NT2/D1 (cell line): ENCODE results near the gene COMMD7.
"Not testable (repeated sequence)": the region's sequence is repeated elsewhere in the genome, so short reads cannot be mapped to it uniquely, and the experiment has no call there.

ENCODE experiments used
- DNase-seq: peaks from one replicate; pipeline ENCODE4 v3.0.0-alpha.2; 2011; ENCODE audit warnings: low read depth, low spot score
- H3K27me3 ChIP-seq: 2 replicates; pipeline ENCODE4 v1.6.0; 2011; ENCODE audit warnings: mild to moderate bottlenecking; ENCODE audit not compliant: insufficient read length, insufficient read depth
- H3K36me3 ChIP-seq: 2 replicates; pipeline ENCODE4 v1.6.1; 2011; ENCODE audit warnings: mild to moderate bottlenecking, low read length, mixed read lengths; ENCODE audit not compliant: insufficient read depth, insufficient read length
- H3K4me1 ChIP-seq: 2 replicates; pipeline ENCODE4 v1.5.1; 2011; ENCODE audit not compliant: insufficient read depth, insufficient read length
- H3K4me3 ChIP-seq: 2 replicates; pipeline ENCODE4 v1.5.1; 2011; ENCODE audit warnings: low read depth; ENCODE audit not compliant: insufficient read length
- H3K9ac ChIP-seq: 2 replicates; pipeline ENCODE4 v1.6.0; 2011; ENCODE audit warnings: low read depth; ENCODE audit not compliant: insufficient read length
- H3K9me3 ChIP-seq: 2 replicates; pipeline ENCODE4 v1.5.1; 2011; ENCODE audit warnings: mild to moderate bottlenecking, low read length; ENCODE audit not compliant: insufficient read depth
- SUZ12 ChIP-seq: IDR thresholded peaks from 2 replicates; pipeline ENCODE4 v1.6.1; 2011; ENCODE audit not compliant: insufficient read length, insufficient read depth; ENCODE audit errors: extremely low read depth
- YY1 ChIP-seq: IDR thresholded peaks from 2 replicates; pipeline ENCODE4 v1.6.1; 2011; ENCODE audit not compliant: insufficient read length, insufficient read depth
- ZNF274 ChIP-seq: IDR thresholded peaks from 2 replicates; pipeline ENCODE4 v1.6.1; 2011; ENCODE audit warnings: mild to moderate bottlenecking, low read depth, low read length

Gene COMMD7

GRCh38 chr20:32731882-32732266 lies 11.4 kb downstream of the COMMD7 start:
- Histone ChIP-seq H3K36me3 (peaks cover 1% of the 10 kb centered on the region), H3K27me3 (no peaks in the 10 kb centered on the region), H3K4me1 (peaks cover 3% of the 10 kb centered on the region), H3K4me3 (no peak overlapping the region), H3K9ac (no peak overlapping the region), H3K9me3 (no peaks in the 10 kb centered on the region)
- DNase-seq: no peak
- TF ChIP-seq SUZ12: no peak
- TF ChIP-seq ZNF274: no peak
- TF ChIP-seq YY1: no peak

DNA sequence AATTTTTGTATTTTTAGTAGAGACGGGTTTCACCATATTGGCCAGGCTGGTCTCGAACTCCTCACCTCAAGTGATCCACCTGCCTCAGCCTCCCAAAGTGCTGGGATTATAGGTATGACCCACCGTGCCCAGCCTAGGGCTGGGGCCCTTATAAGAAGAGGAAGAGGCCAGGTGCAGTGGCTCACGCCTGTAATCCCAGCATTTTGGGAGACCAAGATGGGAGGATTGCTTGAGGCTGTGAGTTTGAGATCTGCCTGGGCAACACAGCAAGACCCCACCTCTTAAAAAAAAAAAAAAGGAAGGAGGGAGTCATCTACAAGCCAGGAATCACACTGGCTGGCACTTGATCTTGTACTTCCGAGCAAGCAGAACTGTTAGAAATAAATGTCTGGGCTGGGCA lies 13.9 kb downstream of the COMMD7 start:
- H3K4me1 ChIP-seq, H3K27me3 ChIP-seq, DNase-seq, H3K36me3 ChIP-seq, H3K9me3 ChIP-seq, H3K4me3 ChIP-seq, H3K9ac ChIP-seq: not testable (repeated sequence)

- DNase-seq, H3K9me3 ChIP-seq, H3K36me3 ChIP-seq, H3K4me1 ChIP-seq, H3K9ac ChIP-seq, H3K4me3 ChIP-seq, H3K27me3 ChIP-seq: not testable (repeated sequence)
Measured at GRCh38 chr20:32728435-32728834, 14.8 kb downstream of the COMMD7 start.

GRCh38 chr20:32727683-32728082 lies 15.6 kb downstream of the COMMD7 start:
- Histone ChIP-seq H3K9me3 (no peaks in the 10 kb centered on the region), H3K4me3 (no peak overlapping the region), H3K36me3 (peaks cover 4% of the 10 kb centered on the region), H3K9ac (no peak overlapping the region), H3K27me3 (no peaks in the 10 kb centered on the region), H3K4me1 (peaks cover 3% of the 10 kb centered on the region)
- no peak for DNase-seq
- no peak for TF ChIP-seq SUZ12
- no peak for TF ChIP-seq YY1
- TF ChIP-seq ZNF274: no peak

GRCh38 chr20:32718749-32719348 lies 24.4 kb downstream of the COMMD7 start:
- H3K9me3 ChIP-seq: no peaks in the 10 kb centered on the region
- H3K9ac ChIP-seq: no peak overlapping the region
- no peaks in the 10 kb centered on the region for H3K4me1 ChIP-seq
- TF ChIP-seq YY1 (no peak), ZNF274 (no peak), SUZ12 (no peak)
- DNase-seq: no peak
- no peaks in the 10 kb centered on the region for H3K27me3 ChIP-seq
- H3K36me3 ChIP-seq: no peaks in the 10 kb centered on the region
- H3K4me3 ChIP-seq: no peak overlapping the region

GRCh38 chr20:32711346-32711745 lies 31.9 kb downstream of the COMMD7 start:
- TF ChIP-seq ZNF274 (no peak), SUZ12 (no peak), YY1 (no peak)

GRCh38 chr20:32709632-32710121 lies 33.6 kb downstream of the COMMD7 start:
- no peak for DNase-seq
- no peak for TF ChIP-seq YY1
- no peak for TF ChIP-seq ZNF274
- Histone ChIP-seq H3K4me1 (peaks cover 3% of the 10 kb centered on the region), H3K36me3 (peaks cover 3% of the 10 kb centered on the region), H3K9me3 (no peaks in the 10 kb centered on the region), H3K9ac (no peak overlapping the region), H3K4me3 (no peak overlapping the region), H3K27me3 (no peaks in the 10 kb centered on the region)

More at GRCh38 chr20:32711346-32711745, 31.9 kb downstream of the COMMD7 start:
- Histone ChIP-seq H3K9me3 (no peaks in the 10 kb centered on the region), H3K4me3 (no peak overlapping the region), H3K36me3 (no peaks in the 10 kb centered on the region), H3K4me1 (peaks cover 3% of the 10 kb centered on the region), H3K27me3 (no peaks in the 10 kb centered on the region), H3K9ac (no peak overlapping the region)
- no peak for DNase-seq

- H3K36me3 ChIP-seq, DNase-seq, H3K9ac ChIP-seq: not testable (repeated sequence)
Measured at GRCh38 chr20:32709029-32709631, 34.1 kb downstream of the COMMD7 start.

More at GRCh38 chr20:32709029-32709631, 34.1 kb downstream of the COMMD7 start:
- H3K4me1 ChIP-seq, H3K4me3 ChIP-seq, H3K27me3 ChIP-seq, H3K9me3 ChIP-seq: not testable (repeated sequence)
